OCI-LY3 (cell line): ENCODE results near the gene SYNPO.

Experiments
- EZH2phosphoT487 ChIP-seq: fragments of 200-600 bp; shearing (Covaris generic); IDR thresholded peaks from 2 replicates; pipeline ENCODE4 v1.6.1; 2018; ENCODE audit warnings: antibody characterized with exemption, mixed run types, low read depth
- TF ChIP-seq, protein P1 (sequence below): fragments of 200-600, 300-600 bp; sonication (generic); IDR thresholded peaks from 2 replicates; pipeline ENCODE4 v1.5.1; 2014; ENCODE audit warnings: antibody characterized with exemption, low read length, low read depth

DNA sequence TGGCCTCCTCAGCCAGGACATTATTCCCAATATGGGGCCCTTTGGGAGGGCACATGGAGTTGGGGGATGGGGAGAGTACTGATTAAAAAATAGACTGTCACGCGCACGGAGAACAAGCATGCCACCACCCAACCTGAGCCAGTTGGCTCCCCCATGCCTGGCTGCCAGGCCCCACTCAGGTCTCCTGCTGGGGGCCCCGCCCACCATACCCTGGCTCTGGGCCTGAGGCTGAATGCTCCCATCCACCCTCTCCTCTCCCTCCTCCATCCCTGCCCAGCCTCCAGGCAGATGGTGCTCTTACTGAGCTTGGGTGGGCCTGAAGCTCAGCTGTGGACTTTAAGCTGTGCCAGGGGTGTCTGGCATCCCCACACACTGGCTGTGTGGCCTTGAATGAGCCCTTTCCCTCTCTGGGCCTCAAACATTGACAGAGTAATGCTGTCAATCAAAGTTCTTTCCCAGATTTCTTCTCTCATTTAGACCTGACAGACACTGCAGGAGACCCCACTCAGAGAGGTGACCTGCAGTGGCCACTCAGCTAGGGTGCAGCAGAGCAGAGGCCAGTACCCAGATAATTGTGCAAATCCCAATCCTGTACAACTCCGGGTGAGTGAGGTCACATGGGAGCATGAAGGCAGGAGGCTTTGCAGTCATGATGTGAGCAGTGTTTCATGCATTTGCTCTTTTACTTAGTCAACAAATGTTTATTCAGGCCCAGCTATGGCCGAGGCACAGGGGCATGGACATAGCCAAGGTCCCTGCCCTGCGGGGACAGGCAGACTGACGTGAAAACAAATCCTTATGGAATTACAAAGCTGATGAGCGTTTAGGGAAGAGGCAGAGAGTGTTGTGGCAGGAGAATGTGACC lies 9.8 kb upstream of the SYNPO start:
- TF ChIP-seq, protein P1, sequence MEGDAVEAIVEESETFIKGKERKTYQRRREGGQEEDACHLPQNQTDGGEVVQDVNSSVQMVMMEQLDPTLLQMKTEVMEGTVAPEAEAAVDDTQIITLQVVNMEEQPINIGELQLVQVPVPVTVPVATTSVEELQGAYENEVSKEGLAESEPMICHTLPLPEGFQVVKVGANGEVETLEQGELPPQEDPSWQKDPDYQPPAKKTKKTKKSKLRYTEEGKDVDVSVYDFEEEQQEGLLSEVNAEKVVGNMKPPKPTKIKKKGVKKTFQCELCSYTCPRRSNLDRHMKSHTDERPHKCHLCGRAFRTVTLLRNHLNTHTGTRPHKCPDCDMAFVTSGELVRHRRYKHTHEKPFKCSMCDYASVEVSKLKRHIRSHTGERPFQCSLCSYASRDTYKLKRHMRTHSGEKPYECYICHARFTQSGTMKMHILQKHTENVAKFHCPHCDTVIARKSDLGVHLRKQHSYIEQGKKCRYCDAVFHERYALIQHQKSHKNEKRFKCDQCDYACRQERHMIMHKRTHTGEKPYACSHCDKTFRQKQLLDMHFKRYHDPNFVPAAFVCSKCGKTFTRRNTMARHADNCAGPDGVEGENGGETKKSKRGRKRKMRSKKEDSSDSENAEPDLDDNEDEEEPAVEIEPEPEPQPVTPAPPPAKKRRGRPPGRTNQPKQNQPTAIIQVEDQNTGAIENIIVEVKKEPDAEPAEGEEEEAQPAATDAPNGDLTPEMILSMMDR: no peak
- no peak for TF ChIP-seq EZH2phosphoT487
